GM18951 (cell line): ENCODE results near the gene PPIF.
A peak's percentile ranks its signal among the peaks of the same experiment; 100 is the strongest.

Source experiments
- POLR2A ChIP-seq: IDR thresholded peaks from 4 replicates; pipeline ENCODE4 v1.6.1; 2011; ENCODE audit warnings: mild to moderate bottlenecking; ENCODE audit not compliant: insufficient read length, insufficient read depth; ENCODE audit errors: extremely low read depth
- in situ Hi-C: fragments of 300-500 bp; cut with MboI; formaldehyde crosslinking; loops from one replicate; pipeline ENCODE4 v1.12.0; 2022; ENCODE audit warnings: low sequenced_read_pairs, mixed read lengths, inconsistent platforms; ENCODE audit not compliant: unreplicated experiment

Gene PPIF

DNA sequence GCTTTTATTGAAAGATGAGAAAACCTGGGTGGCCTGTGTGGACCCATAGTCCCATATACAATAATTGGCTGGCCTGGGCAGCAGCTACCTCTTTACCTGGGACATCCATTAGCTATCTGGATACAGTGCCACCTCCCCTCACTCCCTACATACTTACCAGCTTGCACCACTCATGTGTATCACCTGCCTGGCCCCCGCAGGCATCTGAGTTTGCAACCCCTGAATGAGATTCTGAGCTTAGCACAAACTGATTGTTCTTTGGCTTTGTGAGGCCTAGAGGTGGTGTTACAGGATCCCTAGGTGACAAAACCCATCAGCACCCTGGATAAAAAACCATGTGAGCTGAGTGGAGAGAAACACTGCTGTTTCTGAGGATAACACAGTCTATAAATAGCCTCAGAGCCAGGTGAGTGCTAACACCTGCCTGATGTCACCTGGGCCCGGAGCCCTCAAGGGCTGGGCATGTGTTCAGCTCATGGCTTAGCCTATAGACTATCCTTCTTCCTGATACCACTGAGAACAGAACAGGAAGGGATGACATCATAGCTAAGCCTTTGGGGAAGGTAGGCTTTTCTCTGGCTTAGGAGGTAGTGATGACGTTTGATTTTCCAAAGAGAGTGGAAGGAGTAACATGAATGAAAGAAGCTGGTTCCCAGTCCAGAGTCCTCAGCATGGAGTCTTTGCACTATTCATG, 2.6 kb upstream of the PPIF start:
- in situ Hi-C loops, result no loop called here
- TF ChIP-seq POLR2A, result no peak

DNA sequence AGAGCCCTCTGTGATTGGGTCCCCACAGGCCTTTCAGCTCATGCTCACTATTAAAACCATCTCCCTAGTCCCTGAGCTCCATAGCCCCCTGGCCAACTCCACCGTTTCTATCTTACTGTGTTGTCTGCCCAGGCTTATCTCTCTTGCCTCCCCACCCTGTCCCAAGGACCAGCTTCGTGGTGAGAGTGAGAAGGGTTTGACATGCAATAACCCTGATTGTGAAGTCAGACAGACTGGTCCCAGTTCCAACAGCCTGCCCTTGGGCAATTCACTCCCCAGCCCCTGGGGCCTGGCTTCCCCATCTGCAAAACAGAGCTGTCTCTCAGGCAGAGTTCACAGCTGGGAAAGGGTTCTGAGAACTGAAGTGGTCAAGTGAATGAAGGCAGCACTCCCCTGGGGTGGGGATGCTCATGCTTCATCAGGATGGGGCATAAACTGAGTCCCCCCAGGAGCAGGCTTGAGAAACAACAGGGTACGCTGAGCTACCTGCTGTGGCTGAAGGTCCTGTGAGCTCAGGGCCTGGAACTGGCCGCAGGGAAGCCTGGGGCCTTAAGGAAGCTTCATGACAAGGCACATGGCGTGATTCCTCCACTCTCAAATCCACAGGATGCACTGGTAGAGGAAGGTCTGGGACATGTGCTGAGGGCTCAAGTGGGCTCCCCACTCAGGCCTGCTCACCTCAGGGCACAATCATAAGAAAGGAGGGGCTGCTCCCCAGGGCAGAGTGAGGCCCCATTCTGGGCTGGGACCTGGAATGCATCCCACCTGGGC, 1.8 kb upstream of the PPIF start:
- TF ChIP-seq POLR2A, result no peak
- in situ Hi-C loops, result no loop called here

DNA sequence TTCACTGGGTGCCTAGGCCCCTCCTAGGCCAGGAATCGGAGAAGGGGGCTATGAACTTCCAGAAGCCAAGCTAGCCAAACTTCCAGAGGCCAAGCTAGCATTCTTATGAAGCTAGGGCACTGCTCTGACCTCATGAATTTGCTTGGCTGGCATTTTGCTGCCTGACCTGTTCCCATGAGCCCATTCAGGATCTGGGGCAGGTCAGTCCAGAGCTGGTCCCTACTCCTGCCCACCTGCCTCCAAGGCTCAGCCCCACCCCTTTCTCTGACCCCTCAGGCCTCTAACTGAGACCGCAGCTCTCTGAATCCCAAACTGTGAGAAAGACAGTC, 1.3 kb upstream of the PPIF start:
- in situ Hi-C loops, result no loop called here
- TF ChIP-seq POLR2A, result no peak

DNA sequence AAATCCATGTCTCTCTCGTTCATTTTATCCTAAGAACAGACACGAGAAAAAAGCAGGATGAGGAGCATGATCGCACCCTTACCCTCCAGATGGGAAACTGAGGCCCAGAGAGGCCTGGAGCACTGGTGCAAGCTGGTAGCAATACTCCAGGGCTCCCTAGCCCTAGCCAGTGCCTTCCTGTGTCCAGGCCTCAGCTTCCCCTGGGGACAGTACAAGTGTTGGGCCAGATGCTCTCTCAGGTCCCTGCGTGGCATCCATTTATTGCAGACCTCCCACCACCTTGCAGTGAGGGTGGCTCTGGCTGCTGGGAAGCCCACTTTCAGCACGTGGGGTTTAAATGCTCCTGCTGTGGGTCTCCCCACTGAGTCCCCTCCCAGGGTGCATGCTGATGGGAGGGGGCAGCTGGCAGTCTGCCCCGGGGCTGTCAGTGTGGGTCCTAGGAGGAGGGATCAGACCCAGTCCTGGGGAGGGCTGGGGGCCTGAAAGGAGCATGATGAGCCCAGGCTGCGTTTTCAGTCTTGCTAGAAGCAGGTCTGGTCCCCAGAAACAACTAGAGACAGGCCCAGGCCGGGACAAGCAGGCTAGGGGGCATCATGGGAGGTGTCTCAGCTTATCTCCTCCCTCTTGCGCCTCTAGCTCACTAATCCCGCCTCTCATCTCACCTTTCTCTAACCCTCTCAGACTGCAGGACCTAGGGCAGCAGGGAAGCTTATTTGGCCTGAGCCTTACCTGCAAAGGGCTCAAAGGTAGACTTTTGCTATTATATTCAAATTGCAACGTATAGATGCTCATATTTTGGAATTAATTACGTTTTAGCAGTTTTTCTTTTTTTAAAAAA, 662 bp upstream of the PPIF start:
- TF ChIP-seq POLR2A, result no peak
- in situ Hi-C loops, result no loop called here

DNA sequence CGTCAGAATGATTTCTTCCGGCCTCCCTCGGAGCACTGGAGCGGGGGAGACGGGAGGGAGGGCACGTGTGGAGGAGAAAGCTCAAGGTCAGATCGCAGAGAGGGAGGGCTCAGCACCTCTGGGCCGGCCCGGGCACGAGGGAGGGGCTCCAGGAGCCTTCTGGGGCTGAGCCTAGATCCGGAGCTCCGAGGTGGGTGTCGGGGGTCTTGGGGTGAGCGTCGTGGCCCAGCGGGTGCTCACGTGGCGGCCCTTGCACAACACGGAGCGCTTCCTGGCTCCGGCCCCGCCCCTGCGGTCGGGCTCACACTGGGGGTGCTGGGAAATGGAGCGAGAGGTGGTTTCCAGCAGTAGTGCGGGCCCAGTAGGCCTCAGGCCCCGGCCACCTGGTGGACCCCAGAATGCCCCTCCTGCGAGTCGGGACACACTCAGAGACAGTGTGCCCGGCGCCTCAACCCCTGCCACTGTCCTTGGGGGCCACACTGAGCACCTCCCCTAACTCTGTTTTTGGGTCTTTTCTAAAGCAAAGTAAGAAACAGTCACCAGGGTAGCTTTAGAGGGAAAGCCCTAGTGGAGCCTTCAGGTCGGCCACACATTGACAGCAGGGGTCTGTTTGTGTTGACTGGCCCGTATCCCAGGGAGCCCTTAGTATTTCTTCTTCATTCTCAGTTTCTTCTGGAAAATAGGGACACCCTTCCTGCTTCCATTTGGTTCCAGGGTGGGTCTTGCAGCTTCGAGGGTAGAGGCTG, 798 bp downstream of the PPIF start:
- in situ Hi-C loops, result no loop called here
- peak; percentile 21 for TF ChIP-seq POLR2A

DNA sequence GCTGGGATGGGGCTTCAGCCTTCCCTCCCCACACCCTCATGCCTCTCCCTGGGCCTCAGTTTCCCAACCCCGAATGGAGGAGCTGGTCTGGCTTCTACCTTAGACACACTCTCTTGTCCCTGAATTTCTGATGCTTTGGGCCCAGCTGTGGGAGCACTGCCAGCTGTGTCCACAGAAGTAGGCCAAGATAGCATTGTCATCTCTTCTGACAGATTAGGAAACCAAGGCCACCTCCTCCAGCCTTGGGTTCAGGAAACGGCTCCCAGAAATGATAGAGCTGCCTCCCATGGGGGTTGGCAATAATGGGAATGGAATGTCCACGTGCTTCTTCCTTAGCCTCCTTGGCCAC, 1.3 kb downstream of the PPIF start:
- TF ChIP-seq POLR2A, result no peak
- in situ Hi-C loops, result no loop called here

DNA sequence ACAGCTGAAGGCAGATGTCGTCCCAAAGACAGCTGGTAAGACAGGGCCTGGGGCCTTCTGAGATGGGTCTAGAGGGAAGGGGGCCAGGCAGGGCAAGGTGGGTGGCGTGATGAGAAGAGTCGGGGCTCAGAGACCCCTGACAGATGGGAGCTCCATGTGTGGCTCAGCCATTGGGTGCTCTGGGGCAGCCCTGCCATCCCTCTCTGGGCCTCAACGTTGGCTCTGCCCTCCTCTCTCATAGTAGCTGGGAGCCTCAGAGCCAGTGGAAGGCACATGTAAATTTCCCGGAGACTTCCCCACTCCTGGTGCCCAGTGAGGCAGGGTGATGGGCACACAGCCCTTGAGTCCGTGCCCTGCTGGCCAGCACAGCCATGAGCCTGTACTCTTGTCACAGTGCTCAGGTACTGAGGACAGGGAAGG, 1.8 kb downstream of the PPIF start:
- in situ Hi-C loops, result no loop called here
- no peak for TF ChIP-seq POLR2A

DNA sequence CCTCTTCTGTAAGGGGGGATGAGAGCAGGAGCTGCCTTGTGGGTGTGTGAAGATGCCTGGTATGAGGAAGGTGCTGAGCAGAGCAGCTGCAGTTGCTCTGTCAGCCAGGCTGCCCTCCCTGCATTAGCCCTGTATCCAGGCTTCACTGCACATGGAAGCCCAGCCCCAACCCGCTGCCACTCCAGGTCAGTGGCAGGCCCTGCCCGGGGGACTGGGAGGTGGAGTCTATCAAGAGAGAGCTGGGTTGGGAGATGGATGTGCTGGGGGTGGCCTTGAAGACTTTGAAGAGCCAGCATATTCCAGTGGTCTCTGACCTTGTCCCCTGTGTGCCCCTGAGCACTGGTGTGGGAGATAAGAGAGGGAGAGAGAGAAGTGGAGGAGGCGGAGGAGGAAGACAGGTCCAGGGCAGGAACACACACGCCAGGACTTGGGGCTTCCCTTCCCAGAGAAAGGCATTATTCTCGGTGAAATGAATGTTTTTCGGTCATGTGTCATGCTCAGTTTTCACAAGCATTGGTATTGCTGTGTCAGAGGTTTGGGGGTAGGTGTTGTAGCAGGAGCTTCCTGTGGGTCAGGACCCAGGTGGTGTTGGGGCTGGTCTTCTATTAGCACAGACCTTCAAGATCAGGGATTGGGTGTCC, 2.6 kb downstream of the PPIF start:
- in situ Hi-C loops, result no loop called here
- TF ChIP-seq POLR2A, result no peak

DNA sequence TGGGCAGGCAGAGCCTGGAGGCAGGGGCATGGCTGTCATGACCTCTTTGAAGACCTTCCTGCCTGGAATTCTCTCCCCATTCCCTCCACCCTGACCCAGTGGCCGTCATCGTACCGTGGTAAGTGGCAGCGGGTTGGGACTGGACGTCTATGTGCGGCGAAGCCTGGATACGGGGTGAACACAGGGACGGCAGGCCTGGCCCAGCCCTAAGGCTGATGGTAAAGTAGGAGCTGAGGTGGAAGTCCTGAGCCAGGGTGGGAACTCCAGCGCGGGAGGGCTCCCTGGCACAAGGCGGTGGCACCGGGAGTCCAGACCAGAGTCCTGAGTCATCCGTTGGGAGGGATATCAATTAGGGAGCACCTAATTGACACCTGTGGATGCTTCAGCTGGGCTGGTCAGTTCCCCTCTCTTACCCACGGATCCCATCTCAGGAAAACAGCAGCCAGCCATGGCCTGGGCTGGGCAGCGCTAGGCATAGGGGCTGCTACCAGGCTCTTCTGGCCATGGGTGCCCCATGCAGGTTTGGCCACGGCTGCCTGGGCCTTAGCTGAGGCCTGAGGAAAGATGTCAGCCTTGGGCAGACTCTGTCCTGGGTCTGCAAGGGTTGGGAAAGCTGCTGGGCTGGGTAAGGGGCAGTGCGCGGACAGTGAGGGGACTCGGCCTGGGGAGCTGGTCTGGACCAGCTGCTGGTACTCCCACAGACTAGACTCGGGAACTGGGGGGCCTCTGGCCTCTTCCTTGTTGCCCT, 3.3 kb downstream of the PPIF start:
- in situ Hi-C loops, result no loop called here
- TF ChIP-seq POLR2A, result peak; percentile 13

DNA sequence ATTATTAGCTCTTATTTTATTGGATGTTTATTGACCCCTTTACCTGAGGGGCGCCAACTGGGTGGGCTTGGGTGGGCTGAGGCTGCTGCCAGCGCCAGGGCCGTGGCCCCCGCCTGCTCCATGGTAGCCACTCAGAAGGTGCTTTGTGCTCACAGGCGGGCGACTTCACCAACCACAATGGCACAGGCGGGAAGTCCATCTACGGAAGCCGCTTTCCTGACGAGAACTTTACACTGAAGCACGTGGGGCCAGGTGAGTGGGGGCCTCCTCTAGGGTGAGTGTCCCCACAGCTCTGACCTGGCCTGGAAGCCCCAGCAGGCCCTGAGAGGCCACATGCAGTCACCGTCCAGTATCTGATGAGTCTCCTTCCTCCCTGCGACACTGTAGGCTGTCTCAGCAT, 4.1 kb downstream of the PPIF start:
- no peak for TF ChIP-seq POLR2A
- in situ Hi-C loops, result no loop called here

DNA sequence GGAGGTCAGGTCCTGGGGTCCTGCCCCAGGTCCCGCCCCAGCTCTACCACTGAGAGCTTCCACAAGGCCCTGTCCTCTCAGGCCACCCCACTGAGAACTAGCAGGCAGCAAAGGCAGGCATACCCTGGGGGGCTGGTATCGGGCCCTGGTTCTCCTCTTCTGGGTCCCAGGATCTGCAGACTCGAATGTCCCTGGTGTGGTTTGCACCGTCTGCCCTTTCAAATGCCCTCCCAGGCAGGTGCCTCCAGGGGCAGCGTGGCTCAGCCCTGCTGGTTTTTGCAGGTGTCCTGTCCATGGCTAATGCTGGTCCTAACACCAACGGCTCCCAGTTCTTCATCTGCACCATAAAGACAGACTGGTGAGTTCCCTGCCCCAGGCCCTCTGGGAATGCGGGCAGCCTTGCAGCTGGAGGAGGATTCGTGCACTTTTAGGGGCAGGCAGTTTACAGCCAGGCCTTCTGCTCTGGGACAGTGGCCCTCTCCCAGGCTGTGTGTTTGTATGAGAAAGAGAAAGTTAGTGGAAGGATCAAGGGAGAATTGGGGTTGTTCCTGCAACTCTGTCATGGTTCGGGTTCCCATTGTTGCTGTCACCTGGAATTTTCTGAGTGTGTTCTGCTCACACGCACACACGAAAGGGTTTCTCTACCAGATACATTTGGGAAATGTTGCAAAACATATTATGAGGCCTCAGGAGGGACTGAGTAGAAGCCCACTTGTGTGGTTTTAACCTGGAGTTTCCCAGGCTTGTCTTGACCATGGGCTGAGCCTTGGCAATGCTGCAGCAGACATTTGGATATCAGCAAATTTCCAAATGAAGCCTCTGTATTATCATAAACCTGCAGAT, 5.0 kb downstream of the PPIF start:
- in situ Hi-C loops, result no loop called here
- TF ChIP-seq POLR2A, result no peak
